Spleen (tissue), 7 donors: Measurements from ENCODE around the gene RTF1.
A peak's percentile ranks its signal among the peaks of the same experiment; 100 is the strongest.

ENCODE experiments used
- POLR2AphosphoS5 ChIP-seq, 3 donors: sonication (generic); formaldehyde crosslinking; IDR thresholded peaks; one replicate each; pipeline ENCODE4 v1.5.1; 2017; ENCODE audit warnings: antibody characterized with exemption in 3 of 3
- TF ChIP-seq, protein P1 (sequence below), 11 experiments: fragments of 200-600 bp in 7 of 11; fragments of 450-650 bp in 4 of 11; sonication (generic) in 4 of 11; IDR thresholded peaks in 8 of 11; conservative IDR thresholded peaks in 3 of 11; 1 replicate in 7 of 11; 2 replicates in 4 of 11; pipeline versions ENCODE4 v1.4.0 to v1.8.0; 2016 to 2021; ENCODE audit warnings: antibody characterized with exemption in 11 of 11, inconsistent platforms in 4 of 11, mild to moderate bottlenecking in 1 of 11
- donor health status: DM: no; HTN: no; CAD: no; lungs with moderate emphysema.
- donor health status: DM: no; HTN: no; CAD: no.
- donor health status: DM: no; HTN: no; CAD: no.

DNA sequence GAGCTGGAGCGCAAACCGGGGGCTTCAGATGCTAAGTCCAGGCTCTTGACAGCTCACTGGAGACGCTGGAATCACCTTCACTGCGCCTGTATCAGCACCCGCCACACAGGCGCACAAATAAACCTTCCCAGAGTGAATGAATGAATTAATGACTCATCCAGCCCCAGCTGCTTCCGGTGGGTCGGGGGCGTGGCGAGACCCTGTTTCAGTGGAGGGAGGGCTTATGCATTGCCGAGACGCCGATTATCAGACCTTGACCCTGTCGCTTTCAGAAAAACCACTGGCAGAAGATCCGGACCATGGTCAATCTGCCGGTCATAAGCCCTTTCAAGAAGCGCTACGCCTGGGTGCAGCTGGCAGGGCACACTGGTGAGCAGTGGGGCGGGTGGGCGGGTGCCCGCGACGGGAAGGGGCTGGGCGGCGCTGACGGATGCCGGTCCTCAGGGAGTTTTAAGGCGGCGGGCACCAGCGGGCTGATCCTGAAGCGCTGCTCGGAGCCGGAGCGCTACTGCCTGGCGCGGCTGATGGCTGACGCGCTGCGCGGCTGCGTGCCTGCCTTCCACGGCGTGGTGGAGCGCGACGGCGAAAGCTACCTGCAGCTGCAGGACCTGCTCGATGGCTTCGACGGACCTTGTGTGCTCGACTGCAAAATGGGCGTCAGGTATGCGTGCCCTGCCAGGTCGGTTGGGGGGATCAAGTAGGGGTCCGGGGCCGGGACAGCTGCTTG, 84.5 kb downstream of the RTF1 start:
- TF ChIP-seq, protein P1, sequence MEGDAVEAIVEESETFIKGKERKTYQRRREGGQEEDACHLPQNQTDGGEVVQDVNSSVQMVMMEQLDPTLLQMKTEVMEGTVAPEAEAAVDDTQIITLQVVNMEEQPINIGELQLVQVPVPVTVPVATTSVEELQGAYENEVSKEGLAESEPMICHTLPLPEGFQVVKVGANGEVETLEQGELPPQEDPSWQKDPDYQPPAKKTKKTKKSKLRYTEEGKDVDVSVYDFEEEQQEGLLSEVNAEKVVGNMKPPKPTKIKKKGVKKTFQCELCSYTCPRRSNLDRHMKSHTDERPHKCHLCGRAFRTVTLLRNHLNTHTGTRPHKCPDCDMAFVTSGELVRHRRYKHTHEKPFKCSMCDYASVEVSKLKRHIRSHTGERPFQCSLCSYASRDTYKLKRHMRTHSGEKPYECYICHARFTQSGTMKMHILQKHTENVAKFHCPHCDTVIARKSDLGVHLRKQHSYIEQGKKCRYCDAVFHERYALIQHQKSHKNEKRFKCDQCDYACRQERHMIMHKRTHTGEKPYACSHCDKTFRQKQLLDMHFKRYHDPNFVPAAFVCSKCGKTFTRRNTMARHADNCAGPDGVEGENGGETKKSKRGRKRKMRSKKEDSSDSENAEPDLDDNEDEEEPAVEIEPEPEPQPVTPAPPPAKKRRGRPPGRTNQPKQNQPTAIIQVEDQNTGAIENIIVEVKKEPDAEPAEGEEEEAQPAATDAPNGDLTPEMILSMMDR (IDR thresholded peaks at IDR 0.05 in 8 of 11, conservative IDR thresholded peaks at IDR 0.05 in 3 of 11) = no peak
- TF ChIP-seq POLR2AphosphoS5 (IDR thresholded peaks at IDR 0.05) = peak in 1 of 3 donors; percentile 19
